GM23248 (cell line): ENCODE measurements around the gene REEP5.

Experiments used
- EZH2 ChIP-seq: fragments of 200-600 bp; sonication (generic); IDR thresholded peaks from 2 replicates; pipeline ENCODE4 v1.6.1; 2018; ENCODE audit warnings: antibody characterized with exemption, mild to moderate bottlenecking; ENCODE audit not compliant: insufficient read depth, poor library complexity, severe bottlenecking
- EZH2phosphoT487 ChIP-seq: fragments of 200-600 bp; sonication (generic); IDR thresholded peaks from 2 replicates; pipeline ENCODE4 v1.6.1; 2018; ENCODE audit warnings: antibody characterized with exemption, moderate library complexity, mild to moderate bottlenecking, low read depth; ENCODE audit not compliant: insufficient read depth

GRCh38 chr5:112870966-112871365 is 51.1 kb downstream of the REEP5 start:
- TF ChIP-seq EZH2phosphoT487 (no peak), EZH2 (no peak)
